SK-N-SH treated with all-trans-retinoic acid at 6 μM for 48 hours (cell line): ENCODE measurements around the gene SSBP2.

ENCODE experiments used
- CSDC2 ChIP-seq: fragments of 250-450 bp; sonication (Bioruptor Pico); IDR thresholded peaks from 2 replicates; pipeline ENCODE4 v1.5.0; 2020; ENCODE audit warnings: mild to moderate bottlenecking, moderate library complexity
- RARB ChIP-seq: fragments of 250-450 bp; sonication (Bioruptor Pico); IDR thresholded peaks from 2 replicates; pipeline ENCODE4 v1.8.0; 2021; ENCODE audit warnings: mild to moderate bottlenecking, moderate library complexity
- SNAI2 ChIP-seq: fragments of 250-450 bp; sonication (Bioruptor Pico); IDR thresholded peaks from 2 replicates; pipeline ENCODE4 v1.5.0; 2020; ENCODE audit warnings: mild to moderate bottlenecking, moderate library complexity
- ZFP30 ChIP-seq: fragments of 450-650 bp; formaldehyde crosslinking; IDR thresholded peaks from 2 replicates; pipeline ENCODE4 v1.5.0; 2022; ENCODE audit warnings: mild to moderate bottlenecking, moderate library complexity

DNA sequence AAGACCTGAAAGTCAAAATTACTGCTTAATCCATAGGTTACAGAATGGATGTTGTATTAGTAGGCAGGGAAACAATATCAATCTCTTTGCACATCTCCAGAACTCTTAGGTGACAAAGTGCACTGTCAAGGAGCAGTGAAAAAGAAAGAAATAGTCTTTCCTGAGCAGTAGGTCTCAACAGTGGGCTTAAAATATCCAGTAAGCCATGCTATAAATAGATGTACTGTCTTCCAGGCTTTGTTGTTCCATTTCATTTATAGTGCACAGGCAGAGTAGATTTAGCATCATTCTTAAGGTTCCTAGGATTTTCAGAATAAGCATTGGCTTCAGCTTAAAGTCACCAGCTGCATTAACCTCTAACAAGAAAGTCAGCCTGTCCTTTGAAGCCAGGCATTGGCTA lies 50.7 kb downstream of the SSBP2 start:
- TF ChIP-seq CSDC2 (no peak), RARB (CRISPR knock-in tag) (no peak), ZFP30 (CRISPR knock-in tag) (no peak), SNAI2 (CRISPR knock-in tag) (no peak)
